ENCODE measurements around the gene EPS15.

EPS15 gene

DNA sequence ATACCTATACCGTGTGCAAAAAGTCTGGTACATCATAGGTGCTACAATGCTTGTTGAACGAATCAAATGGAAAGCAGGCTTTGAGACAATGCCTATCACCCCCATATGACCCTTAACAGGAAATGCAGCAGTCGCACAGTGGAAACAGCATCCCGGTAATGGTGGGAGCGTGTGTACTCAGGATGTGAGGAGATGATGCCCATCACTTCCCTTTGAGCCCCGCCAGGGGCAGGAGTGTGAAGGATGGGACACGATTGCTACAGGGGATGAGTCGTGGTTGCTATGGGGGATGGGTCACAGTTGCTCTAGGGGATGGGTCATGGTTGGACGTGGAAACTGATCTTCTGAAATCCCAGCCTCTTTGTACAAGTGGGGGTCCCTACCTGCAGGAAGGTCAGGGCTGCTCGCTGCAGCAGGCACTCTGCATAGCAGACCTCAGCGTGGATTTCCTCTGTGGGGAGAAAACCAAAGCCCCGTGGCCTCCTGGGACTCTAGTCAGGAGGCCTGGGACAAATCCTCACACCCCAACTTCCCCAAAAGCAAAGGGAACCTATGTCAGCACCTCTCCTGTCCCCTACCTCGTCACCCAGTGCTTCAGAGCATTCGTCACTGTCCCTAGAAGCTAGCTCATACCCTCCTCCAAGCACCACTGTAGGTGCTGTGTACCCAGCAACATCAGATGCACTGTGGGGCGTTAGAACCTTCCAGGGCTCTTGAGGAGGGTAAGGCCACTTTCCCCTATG lies 208.0 kb downstream of the EPS15 start:
- Histone ChIP-seq H3K4me1 (ENCODE audit: control insufficient read depth, insufficient read depth, low read length) (no peaks in the 10 kb centered on the region), H3K27ac (ENCODE audit: low read length) (no peak overlapping the region), H3K9me3 (ENCODE audit: control insufficient read depth, insufficient read depth, low read length) (no peaks in the 10 kb centered on the region), H3K36me3 (ENCODE audit: control insufficient read depth, insufficient read depth, low read length) (no peaks in the 10 kb centered on the region), H3K4me3 (ENCODE audit: low read length) (no peak overlapping the region), H3K27me3 (ENCODE audit: control insufficient read depth, insufficient read depth, low read length) (no peaks in the 10 kb centered on the region)
- DNase-seq (ENCODE audit: low read depth, low spot score), result no peak
- no CpG with 5 or more reads among the region's 15 CpGs for WGBS (ENCODE audit: insufficient coverage, insufficient read length)

DNA sequence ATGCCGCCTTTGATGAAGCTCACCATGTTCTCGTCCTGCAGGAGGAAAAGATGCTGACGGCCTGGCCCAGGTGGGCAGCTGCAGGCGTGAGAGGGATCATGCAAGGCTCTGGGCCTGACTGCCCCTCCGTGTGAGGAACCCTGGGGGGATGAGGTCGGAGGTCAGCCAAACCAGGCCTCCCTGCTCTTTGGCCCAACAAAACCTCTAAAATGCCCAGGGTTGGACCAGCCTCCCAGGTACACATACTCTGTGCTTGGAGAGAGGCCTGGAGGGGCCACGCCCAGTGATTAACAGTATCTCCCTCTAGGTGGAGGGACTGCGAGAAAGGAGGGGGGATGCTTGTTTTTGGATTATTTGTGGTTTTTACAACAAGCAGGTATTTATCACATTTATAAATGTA lies 209.8 kb downstream of the EPS15 start:
- H3K9me3 ChIP-seq (ENCODE audit: control insufficient read depth, insufficient read depth, low read length), result no peaks in the 10 kb centered on the region
- H3K4me1 ChIP-seq (ENCODE audit: control insufficient read depth, insufficient read depth, low read length), result no peaks in the 10 kb centered on the region
- H3K27me3 ChIP-seq (ENCODE audit: control insufficient read depth, insufficient read depth, low read length), result no peaks in the 10 kb centered on the region
- no CpG with 5 or more reads among the region's 8 CpGs for WGBS (ENCODE audit: insufficient coverage, insufficient read length)
- DNase-seq (ENCODE audit: low read depth, low spot score), result no peak
- H3K36me3 ChIP-seq (ENCODE audit: control insufficient read depth, insufficient read depth, low read length), result no peaks in the 10 kb centered on the region
- H3K27ac ChIP-seq (ENCODE audit: low read length), result no peak overlapping the region
- H3K4me3 ChIP-seq (ENCODE audit: low read length), result no peak overlapping the region

GRCh38 chr1:51308636-51309035 lies 210.4 kb downstream of the EPS15 start:
- no CpG with 5 or more reads among the region's 6 CpGs for WGBS (ENCODE audit: insufficient coverage, insufficient read length)

DNA sequence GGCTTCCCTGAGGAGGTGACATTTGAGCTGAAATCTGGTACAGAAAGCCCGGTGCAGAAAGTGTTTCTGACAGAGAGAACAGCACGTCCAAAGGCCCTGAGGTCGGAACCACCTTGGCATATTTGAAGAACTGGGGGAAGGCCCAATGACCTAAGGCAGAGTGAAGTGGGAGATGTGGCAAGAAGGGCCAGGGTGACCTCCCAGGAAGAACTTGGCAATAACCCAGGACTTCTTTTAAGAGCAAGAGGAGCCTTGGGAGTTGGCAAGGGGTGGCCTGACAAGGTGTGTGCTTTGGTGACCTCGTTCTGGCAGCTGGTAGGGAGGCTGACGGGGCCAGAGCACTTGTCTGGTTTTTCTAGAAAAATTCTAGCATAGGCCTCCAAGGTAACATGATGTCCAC lies 212.1 kb downstream of the EPS15 start:
- DNase-seq (ENCODE audit: low read depth, low spot score), result no peak
- no CpG with 5 or more reads among the region's 5 CpGs for WGBS (ENCODE audit: insufficient coverage, insufficient read length)
- no peaks in the 10 kb centered on the region for H3K4me1 ChIP-seq (ENCODE audit: control insufficient read depth, insufficient read depth, low read length)
- no peaks in the 10 kb centered on the region for H3K9me3 ChIP-seq (ENCODE audit: control insufficient read depth, insufficient read depth, low read length)
- no peak overlapping the region for H3K4me3 ChIP-seq (ENCODE audit: low read length)
- H3K27me3 ChIP-seq (ENCODE audit: control insufficient read depth, insufficient read depth, low read length), result no peaks in the 10 kb centered on the region
- no peak overlapping the region for H3K27ac ChIP-seq (ENCODE audit: low read length)
- no peaks in the 10 kb centered on the region; the same call in 1 of the 2 replicates for H3K36me3 ChIP-seq (ENCODE audit: control insufficient read depth, insufficient read depth, low read length)

More at GRCh38 chr1:51308636-51309035, 210.4 kb downstream of the EPS15 start:
- no peaks in the 10 kb centered on the region for H3K36me3 ChIP-seq (ENCODE audit: control insufficient read depth, insufficient read depth, low read length)
- H3K27ac ChIP-seq (ENCODE audit: low read length), result no peak overlapping the region
- H3K4me3 ChIP-seq (ENCODE audit: low read length), result no peak overlapping the region
- no peaks in the 10 kb centered on the region for H3K27me3 ChIP-seq (ENCODE audit: control insufficient read depth, insufficient read depth, low read length)
- no peaks in the 10 kb centered on the region for H3K4me1 ChIP-seq (ENCODE audit: control insufficient read depth, insufficient read depth, low read length)
- no peak for DNase-seq (ENCODE audit: low read depth, low spot score)
- H3K9me3 ChIP-seq (ENCODE audit: control insufficient read depth, insufficient read depth, low read length), result no peaks in the 10 kb centered on the region

DNA sequence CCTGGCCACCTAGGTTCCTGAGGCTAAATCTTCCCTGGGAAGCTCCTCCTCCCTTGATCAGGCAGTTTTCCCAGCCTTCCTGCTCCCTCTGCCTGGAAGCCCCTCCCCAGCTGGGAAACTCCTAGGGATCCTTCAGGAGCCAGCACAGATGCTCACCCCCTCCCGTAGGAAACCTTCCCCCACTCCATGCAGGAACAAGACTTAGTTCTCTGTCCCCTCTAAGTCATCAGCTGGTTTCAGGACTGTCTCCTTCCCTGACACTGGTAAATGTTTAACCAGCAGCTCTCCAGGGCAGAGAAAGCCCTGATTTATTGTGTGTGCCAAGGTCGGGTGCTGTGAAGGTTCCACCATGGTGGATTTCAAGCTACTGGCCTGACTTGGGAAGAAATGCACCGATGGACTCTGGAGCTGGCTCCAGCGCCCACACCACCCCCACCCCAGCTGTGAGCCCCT lies 213.7 kb downstream of the EPS15 start:
- DNase-seq (ENCODE audit: low read depth, low spot score), result no peak
- no peaks in the 10 kb centered on the region for H3K4me1 ChIP-seq (ENCODE audit: control insufficient read depth, insufficient read depth, low read length)
- H3K27me3 ChIP-seq (ENCODE audit: control insufficient read depth, insufficient read depth, low read length), result no peaks in the 10 kb centered on the region
- no peak overlapping the region for H3K27ac ChIP-seq (ENCODE audit: low read length)
- no CpG with 5 or more reads among the region's 4 CpGs for WGBS (ENCODE audit: insufficient coverage, insufficient read length)
- H3K36me3 ChIP-seq (ENCODE audit: control insufficient read depth, insufficient read depth, low read length), result no peaks in the 10 kb centered on the region; the same call in 1 of the 2 replicates
- no peak overlapping the region for H3K4me3 ChIP-seq (ENCODE audit: low read length)
- H3K9me3 ChIP-seq (ENCODE audit: control insufficient read depth, insufficient read depth, low read length), result no peaks in the 10 kb centered on the region

DNA sequence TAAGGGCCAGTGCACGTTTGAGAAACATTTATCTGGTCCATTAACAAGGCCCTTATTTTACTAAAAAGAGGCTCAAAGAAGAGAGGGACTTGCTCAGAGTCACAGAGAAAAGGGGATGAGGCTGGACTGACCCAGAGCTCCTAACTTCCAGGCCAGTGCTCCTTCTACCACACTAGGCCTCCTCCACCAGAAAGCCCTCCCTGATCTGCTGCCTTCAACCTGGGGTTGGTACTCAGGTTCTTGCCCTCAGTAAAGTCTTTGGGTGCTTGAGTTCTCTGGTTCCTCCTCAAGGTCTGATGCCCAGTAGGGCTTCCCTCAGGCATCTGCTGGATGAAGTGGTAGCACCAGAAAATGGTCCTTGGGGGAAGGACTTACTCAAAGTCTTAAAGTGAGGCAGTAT lies 214.7 kb downstream of the EPS15 start:
- no peak overlapping the region for H3K27ac ChIP-seq (ENCODE audit: low read length)
- H3K4me3 ChIP-seq (ENCODE audit: low read length), result no peak overlapping the region
- no peaks in the 10 kb centered on the region for H3K9me3 ChIP-seq (ENCODE audit: control insufficient read depth, insufficient read depth, low read length)
- no peaks in the 10 kb centered on the region; the same call in 1 of the 2 replicates for H3K36me3 ChIP-seq (ENCODE audit: control insufficient read depth, insufficient read depth, low read length)
- no CpG with 5 or more reads among the region's 1 CpG for WGBS (ENCODE audit: insufficient coverage, insufficient read length)
- DNase-seq (ENCODE audit: low read depth, low spot score), result no peak
- H3K27me3 ChIP-seq (ENCODE audit: control insufficient read depth, insufficient read depth, low read length), result no peaks in the 10 kb centered on the region
- no peaks in the 10 kb centered on the region for H3K4me1 ChIP-seq (ENCODE audit: control insufficient read depth, insufficient read depth, low read length)
